Vagina (tissue), 2 donors: ENCODE results near the gene SLC12A7.

ENCODE experiments used
- POLR2AphosphoS5 ChIP-seq, 2 donors: sonication (generic); formaldehyde crosslinking; IDR thresholded peaks; one replicate each; pipeline ENCODE4 v1.9.0; 2017; ENCODE audit warnings: antibody characterized with exemption in 2 of 2, mild to moderate bottlenecking in 2 of 2, low read depth in 1 of 2; ENCODE audit not compliant: insufficient read depth in 1 of 2
- TF ChIP-seq, protein P1 (sequence below), 3 experiments: fragments of 450-650 bp in 2 of 3; fragments of 200-600 bp in 1 of 3; sonication (generic) in 1 of 3; IDR thresholded peaks; one replicate each; pipeline ENCODE4 v1.5.1; 2017 to 2019; ENCODE audit warnings: antibody characterized with exemption in 3 of 3, mild to moderate bottlenecking in 2 of 3, moderate library complexity in 2 of 3

DNA sequence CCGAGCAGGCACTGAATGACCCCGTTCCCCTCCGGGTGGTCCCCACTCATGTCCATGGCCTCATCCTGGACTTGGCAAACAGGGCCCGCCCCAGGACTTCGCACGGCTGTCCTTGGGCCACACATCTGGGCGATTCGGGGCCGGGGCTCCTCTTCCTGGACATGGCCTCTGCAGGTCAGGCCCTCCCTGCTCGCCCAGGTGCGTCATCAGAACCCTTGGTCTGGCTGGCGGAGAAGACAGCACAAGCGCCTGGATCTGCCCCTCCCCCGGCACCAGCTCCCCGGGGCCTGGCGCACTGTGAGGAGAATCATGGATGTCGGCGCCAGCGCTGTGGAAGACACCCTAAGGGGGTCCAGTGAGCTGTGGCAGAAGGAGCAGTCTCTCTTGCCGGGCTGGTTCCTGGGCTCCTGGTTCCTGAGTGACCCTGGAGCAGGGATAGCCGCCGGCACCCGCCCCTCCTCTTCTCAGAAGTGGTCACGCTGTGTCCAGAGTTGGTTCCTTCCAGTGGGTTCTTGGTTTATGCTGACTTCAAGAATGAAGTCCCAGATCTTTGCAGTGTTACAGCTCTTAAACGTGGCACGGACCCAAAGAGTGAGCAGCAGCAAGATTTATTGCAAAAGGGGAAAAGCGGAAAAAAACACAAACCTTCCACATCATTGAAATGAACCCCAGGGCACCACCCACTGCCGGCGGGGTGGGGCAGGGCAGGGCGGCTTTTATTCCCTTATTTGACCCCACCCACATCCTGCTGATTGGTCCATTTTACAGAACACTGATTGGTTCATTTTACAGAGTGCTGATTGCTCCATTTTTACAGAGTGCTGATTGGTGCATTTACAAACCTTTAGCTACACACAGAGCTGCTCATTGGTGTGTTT lies 25.9 kb upstream of the SLC12A7 start:
- TF ChIP-seq, protein P1, sequence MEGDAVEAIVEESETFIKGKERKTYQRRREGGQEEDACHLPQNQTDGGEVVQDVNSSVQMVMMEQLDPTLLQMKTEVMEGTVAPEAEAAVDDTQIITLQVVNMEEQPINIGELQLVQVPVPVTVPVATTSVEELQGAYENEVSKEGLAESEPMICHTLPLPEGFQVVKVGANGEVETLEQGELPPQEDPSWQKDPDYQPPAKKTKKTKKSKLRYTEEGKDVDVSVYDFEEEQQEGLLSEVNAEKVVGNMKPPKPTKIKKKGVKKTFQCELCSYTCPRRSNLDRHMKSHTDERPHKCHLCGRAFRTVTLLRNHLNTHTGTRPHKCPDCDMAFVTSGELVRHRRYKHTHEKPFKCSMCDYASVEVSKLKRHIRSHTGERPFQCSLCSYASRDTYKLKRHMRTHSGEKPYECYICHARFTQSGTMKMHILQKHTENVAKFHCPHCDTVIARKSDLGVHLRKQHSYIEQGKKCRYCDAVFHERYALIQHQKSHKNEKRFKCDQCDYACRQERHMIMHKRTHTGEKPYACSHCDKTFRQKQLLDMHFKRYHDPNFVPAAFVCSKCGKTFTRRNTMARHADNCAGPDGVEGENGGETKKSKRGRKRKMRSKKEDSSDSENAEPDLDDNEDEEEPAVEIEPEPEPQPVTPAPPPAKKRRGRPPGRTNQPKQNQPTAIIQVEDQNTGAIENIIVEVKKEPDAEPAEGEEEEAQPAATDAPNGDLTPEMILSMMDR (IDR thresholded peaks at IDR 0.05), result no peak
- TF ChIP-seq POLR2AphosphoS5 (IDR thresholded peaks at IDR 0.05; ENCODE audit: insufficient read depth in 1 of 2, low read depth in 1 of 2), result no peak
